ENCODE measurements around the gene FAM163B.

Gene FAM163B

DNA sequence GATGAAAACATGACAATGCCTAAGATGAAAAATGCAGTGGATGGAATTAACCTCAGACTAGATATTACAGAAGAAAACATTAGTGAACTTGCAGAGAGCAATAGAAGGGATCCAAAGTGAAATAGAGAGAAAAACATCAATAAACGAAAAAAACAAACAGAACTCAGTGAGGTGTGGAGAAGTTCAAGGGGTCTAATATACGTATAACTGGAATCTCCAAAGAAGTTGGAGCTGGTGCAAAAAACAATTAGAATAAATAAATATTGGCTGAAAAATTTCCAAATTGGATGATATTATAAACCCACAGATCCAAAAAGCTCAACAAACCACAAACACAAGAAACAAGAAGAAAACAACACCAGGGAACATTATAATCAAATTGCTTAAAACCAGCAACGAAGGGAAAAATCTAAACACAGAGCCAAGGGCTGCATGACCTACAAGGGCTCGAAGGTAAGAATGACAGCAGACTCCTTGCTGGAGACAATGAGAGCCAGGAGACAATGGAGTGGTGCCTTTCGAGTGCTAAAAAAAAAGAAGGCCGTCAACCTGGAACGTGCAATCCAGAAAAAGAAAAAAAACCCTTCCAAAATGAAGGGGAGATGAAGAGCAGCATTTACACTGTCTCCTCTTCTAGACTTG, 11.8 kb downstream of the FAM163B start:
- no peak for DNase-seq

GRCh38 chr9:133595910-133596309, 13.3 kb downstream of the FAM163B start:
- no peak for DNase-seq

GRCh38 chr9:133594310-133594709, 14.9 kb downstream of the FAM163B start:
- no peak for DNase-seq

DNA sequence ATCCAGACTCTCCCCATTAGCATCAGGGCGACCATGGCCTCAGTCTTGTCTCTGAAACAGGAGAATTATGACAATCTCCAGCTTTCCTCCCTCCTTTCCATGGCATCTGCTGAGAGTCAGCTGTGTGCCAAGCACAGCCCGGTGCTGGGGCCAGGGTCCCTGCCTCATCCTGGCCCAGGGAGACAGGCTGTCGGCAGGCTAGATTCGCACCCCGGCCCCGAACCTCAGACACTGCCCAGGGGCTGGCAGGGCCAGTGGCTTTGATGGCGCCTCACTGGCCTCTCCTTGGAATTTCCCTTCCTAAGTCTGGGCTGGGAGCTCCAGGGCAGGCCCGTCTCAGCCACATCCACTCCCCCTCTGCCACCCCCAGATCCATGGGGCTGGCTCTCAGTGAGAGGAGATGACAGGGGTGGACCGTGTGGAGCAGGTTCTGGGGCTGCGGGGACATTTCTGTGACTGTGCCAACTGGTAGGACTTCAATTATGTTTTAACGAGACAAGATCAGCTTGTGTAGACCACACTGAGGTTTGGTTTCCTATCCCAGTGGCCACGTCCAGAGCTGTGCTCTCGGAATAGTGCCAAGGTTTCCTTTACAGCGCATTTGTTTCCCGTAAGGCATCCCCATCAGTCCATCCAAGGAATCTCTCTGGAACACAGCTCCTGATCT, 15.5 kb downstream of the FAM163B start:
- no peak for DNase-seq

DNA sequence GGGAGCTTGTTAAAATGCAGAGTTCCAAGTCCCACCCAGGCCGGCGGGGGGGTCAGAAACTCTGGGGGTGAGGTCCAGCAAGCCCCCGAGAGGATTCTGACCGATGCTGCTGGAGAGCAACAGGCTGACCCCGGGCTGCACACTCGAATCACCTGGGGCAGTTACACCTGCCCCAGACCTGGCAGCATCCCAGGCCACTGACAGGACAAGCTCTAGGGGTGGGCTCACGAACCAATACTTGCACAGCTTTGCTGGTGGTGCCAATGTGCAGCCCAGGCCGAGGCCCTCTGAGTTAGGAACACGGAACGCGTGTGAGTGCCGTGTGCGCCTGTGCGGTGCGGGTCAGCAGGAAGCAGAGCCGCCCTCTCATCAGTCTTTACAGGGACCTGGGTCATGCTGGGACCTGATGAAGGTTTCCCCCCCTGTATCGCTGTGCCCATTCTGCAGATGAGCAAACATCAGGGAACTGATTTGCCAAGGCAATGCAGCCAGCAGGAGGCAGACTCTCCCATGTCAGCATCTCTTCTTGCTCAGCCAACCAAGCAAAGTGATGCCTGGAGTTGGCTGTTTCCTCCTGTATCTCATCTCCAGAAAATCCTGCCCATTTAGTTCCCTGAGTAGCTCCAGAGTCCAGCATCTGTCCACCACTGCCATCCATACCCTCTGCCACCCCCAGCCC, 16.3 kb downstream of the FAM163B start:
- no peak for DNase-seq

DNA sequence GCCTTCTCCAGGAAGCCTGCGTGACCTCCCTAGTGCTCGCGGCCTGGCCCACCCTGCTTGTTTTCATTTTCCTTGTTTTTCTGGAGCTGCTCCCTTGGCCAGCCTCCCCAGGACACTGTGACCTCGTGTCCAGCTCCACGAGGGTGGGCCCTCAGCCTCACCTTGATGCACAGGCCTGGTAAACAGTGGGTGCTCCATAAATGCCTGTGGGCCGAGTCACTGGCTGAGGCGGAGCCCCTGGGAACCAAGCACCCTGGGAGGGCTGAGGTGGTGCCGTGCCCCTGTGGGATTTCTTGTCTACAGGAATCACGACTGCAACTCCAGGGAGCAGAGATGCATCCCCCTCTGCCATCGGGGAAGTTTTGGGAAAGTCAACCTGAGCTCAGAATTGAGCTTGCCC, 17.2 kb downstream of the FAM163B start:
- no peak for DNase-seq

DNA sequence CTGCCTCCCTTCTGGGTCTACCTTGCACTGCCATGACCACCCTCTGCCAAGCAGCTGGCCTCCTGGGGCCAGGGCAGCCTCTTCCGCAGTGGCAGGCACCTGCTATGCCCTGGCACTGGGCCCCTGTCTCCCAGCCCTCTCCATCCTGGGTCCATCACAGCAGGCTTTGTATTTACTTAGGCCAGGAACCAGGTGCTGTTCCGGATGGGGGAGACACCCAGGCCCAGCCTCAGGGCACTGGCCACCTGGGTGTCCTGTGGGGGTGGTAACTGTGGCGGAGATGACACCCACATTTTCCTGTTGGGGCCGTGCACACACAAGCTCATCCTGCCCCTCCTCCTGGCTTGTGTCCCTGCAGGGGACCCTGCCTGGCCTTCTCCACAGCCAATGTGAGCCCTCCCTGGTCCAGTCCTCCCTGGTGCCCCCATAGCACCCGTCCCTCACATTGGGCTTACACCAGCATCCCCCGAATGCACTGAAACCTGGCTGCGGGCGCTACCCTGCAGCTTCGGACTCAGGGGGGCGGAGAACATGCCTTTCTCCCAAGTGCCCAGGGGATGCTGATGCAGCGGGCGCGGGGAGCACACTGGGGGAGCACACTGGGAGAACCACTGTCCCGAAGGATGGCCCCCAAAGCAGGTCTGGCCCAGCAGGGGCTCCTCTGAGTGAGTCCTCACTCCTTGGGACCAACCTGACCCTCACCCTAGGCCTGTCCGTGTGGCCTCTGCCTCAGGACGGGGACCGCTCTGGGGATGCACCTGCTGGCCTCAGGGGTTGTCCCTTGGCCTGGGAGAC, 17.9 kb downstream of the FAM163B start:
- no peak for DNase-seq

GRCh38 chr9:133590231-133590855, 18.8 kb downstream of the FAM163B start:
- DNase-seq, result no peak

DNA sequence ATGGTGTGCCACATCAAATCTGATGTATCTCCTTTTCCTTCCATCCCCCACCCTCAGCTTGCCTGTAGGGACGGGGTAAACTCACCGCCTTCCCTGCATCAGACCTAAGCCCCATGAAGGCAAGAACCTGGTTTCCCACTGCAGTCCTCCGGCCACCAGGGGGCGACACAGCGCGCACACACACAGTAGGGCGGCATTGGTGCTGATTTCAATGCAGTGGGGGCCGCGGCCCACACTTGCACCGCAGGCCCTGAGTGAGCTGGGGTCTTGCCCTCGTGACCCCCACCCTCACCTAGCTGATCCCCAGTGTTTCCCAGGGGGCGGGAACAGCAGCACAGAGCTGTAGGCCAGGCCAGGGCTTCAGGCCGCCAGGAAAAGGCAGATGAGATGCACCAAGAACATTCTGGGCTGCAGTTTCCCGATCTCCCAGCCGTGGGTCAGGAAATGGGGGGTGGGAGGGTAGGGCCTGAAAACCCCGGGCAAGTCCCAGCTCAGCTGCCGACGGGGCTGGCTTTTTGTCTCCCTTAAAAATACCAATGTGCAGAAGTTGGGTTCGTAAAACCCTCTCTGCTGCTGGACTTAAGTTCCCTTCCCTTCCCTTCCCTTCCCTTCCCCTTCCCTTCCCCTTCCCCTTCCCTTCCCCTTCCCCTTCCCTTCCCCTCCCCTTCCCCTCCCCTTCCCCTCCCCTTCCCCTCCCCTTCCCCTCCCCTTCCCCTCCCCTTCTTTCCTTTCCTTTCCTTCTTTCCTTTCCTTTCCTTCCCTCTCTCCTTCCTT, 19.5 kb downstream of the FAM163B start:
- DNase-seq, result no peak

DNA sequence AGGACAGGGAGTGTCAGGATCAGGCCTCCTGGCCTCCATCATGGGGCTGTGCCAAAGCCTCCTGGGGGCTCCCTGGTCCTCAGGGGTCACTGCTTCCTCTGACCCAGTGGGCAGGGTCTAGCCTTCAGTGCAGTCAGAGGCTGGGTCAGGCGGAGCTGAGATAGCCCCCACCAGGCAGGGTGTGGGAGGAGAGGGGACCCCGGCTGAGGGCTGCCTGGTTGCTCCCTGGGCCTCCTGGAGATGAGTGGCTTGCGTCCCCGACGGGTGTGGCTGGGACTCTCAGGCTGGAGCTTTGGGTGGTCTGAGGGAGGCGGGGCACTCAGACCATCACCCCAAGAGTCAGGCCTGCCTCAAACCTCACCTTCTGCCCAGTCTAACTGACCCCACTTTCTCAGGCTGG, 21.7 kb downstream of the FAM163B start:
- DNase-seq, result no peak

DNA sequence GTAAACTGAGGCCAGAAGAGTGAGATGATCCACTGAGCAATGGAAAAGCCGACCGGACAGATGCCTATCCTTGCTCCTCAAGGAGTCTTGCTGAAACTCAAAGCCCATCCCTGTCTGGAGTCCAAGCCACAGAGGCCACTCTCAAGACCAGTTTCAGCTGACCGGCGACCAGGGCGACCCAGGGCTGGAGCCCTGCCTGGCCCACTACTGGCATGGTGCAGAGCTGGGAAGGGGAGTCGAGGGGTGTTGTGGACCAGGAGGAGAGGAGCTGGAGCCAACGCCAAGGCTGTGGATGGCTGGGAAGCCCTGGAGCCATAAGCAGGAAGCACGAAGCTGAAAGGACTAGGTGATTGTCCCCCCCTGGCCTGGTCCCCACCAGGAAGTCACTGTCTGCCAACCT, 22.1 kb downstream of the FAM163B start:
- DNase-seq, result no peak

DNA sequence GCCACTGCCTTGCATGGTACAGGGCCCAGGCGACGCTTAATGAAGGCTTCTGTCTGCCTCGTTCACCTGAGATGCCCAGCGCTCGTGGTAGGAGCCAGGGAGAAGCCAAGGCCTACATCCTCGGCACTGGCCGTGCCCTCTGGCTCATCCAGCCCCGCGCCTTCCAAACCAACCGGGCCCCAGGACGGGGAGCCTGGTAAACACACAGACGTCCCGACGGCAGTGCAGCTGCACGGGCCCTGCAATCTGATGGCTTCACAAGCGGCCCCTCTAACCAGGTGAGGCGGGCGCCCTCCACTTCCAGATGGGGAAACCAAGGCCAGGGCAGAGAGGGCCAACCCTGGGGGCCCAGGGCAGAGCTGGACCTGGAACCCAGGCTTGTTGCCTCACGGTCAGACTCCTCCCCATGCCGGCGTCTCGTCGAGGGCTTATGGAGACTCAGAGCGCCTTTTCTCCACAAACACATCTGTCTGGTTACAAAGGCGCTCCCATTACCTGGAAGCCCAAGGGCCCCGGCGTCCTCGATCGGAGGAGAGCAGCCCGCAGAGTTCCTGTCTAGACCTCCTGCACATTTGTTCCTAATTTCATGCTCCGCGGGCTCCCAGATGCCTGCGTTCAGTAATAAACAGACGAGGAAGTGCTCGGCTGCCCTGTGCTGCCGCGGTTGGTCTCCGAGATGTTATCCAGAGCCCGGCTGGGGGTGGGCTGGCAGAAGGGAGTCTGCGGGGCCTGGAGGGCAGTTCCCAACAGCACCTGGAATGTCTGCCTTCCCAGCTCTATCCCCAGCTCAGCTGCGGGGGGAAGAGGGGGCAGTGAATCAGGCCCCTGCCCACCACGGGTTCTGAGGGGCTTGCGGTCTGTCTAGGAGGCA, 23.5 kb downstream of the FAM163B start:
- DNase-seq, result no peak

- no peak for DNase-seq
Observed at GRCh38 chr9:133584559-133585476, 24.4 kb downstream of the FAM163B start.

GRCh38 chr9:133584167-133584558, 25.0 kb downstream of the FAM163B start:
- no peak for DNase-seq

- no peak for DNase-seq
Observed at GRCh38 chr9:133583586-133583985, 25.6 kb downstream of the FAM163B start.

DNA sequence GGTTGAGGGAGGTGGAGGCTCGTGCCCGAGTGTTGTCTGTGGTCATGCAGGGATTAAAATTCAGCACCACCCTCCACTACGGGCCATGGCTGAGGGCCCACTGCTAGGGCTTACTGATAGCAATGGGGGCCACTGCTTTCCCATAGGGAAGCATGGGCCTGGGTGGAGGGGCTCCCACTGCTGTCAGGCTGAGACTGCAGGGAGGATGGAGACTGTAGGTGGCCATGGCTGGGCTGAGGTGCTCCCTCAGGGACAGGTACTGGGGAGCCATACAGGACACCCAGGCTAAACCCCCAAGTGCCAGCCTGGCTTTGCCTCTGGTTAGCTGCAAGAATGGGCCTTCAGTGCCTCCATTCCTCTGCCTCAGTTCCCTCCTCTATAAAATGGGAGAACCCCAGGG, 26.1 kb downstream of the FAM163B start:
- no peak for DNase-seq

GRCh38 chr9:133582501-133583045, 26.6 kb downstream of the FAM163B start:
- no peak for DNase-seq

- DNase-seq, result no peak
Observed at GRCh38 chr9:133581513-133582343, 27.5 kb downstream of the FAM163B start.

DNA sequence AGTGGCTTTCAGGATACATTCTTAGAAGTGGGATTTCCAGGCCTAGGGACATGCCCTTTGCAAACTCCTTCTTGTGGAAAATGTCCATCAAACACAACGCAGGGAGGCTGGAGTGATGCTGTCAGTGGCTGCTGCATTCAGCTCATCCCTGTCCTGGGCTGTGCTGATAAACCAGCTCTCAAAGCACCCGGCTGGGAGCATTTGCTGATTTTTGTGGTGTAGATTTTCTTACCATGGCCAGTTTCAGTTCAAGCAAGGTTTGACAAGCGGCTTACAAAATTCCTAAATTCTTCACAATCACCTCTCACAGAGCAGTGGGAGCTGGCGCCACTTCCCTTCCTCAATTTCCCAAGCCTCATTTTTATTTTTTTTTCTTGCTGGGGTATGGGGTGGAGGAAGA, 28.2 kb downstream of the FAM163B start:
- no peak for DNase-seq
